ENCODE data around the gene MYO7B. TPM values are rescaled to one million over a fixed set of nuclear protein-coding genes. Genes with fewer than 3 reads are reported as not detected.

Gene MYO7B
- polyA plus RNA-seq, 4 donors = 85.6 to 617 (median 462) TPM

GRCh38 chr2:127624756-127625571 lies 89.5 kb downstream of the MYO7B start:
- no peak for FAIRE-seq

GRCh38 chr2:127625572-127625951 lies 90.1 kb downstream of the MYO7B start:
- H3K36me3 ChIP-seq (ENCODE audit: control insufficient read depth in 3 of 3, insufficient read depth in 2 of 3, low read depth in 1 of 3, low read length in 3 of 3) = peaks cover 0 to 97% (median 29%) of the 10 kb centered on the region in 3 donors
- H3K4me3 ChIP-seq (ENCODE audit: low read depth in 1 of 3, low read length in 3 of 3) = no peak overlapping the region
- H3K9me3 ChIP-seq (ENCODE audit: control insufficient read depth in 2 of 2, insufficient read depth in 1 of 2, low read depth in 1 of 2, low read length in 1 of 2) = no peaks in the 10 kb centered on the region
- DNase-seq (no peak), FAIRE-seq (no peak)
- no peaks in the 10 kb centered on the region for H3K4me1 ChIP-seq (ENCODE audit: control insufficient read depth in 3 of 3, insufficient read depth in 2 of 3, low read depth in 1 of 3, low read length in 2 of 3)
- WGBS, 3 donors = 65 to 92% (median 89%) methylated on average over 2 of the region's 2 CpGs
- no peak overlapping the region for H3K27ac ChIP-seq (ENCODE audit: low read depth in 1 of 3, low read length in 2 of 3)
- H3K27me3 ChIP-seq (ENCODE audit: control insufficient read depth in 3 of 3, insufficient read depth in 3 of 3, low read length in 3 of 3) = no peaks in the 10 kb centered on the region

More at GRCh38 chr2:127624756-127625571, 89.5 kb downstream of the MYO7B start:
- H3K36me3 ChIP-seq (ENCODE audit: control insufficient read depth in 3 of 3, insufficient read depth in 2 of 3, low read depth in 1 of 3, low read length in 3 of 3) = peaks cover 0 to 97% (median 33%) of the 10 kb centered on the region in 3 donors
- no peaks in the 10 kb centered on the region for H3K4me1 ChIP-seq (ENCODE audit: control insufficient read depth in 3 of 3, insufficient read depth in 2 of 3, low read depth in 1 of 3, low read length in 2 of 3)
- no peaks in the 10 kb centered on the region for H3K27me3 ChIP-seq (ENCODE audit: control insufficient read depth in 3 of 3, insufficient read depth in 3 of 3, low read length in 3 of 3)
- no peaks in the 10 kb centered on the region for H3K9me3 ChIP-seq (ENCODE audit: control insufficient read depth in 2 of 2, insufficient read depth in 1 of 2, low read depth in 1 of 2, low read length in 1 of 2)
- H3K4me3 ChIP-seq (ENCODE audit: low read depth in 1 of 3, low read length in 3 of 3) = no peak overlapping the region
- H3K27ac ChIP-seq (ENCODE audit: low read depth in 1 of 3, low read length in 2 of 3) = no peak overlapping the region
- WGBS, 3 donors = 87 to 96% (median 89%) methylated on average over 23 of the region's 23 CpGs
- no peak for DNase-seq

- Histone ChIP-seq H3K27ac (ENCODE audit: low read depth in 1 of 3, low read length in 2 of 3) (no peak overlapping the region), H3K27me3 (ENCODE audit: control insufficient read depth in 3 of 3, insufficient read depth in 3 of 3, low read length in 3 of 3) (no peaks in the 10 kb centered on the region), H3K4me1 (ENCODE audit: control insufficient read depth in 3 of 3, insufficient read depth in 2 of 3, low read depth in 1 of 3, low read length in 2 of 3) (no peaks in the 10 kb centered on the region), H3K36me3 (ENCODE audit: control insufficient read depth in 3 of 3, insufficient read depth in 2 of 3, low read depth in 1 of 3, low read length in 3 of 3) (peaks cover 0 to 99% (median 28%) of the 10 kb centered on the region in 3 donors), H3K4me3 (ENCODE audit: low read depth in 1 of 3, low read length in 3 of 3) (no peak overlapping the region), H3K9me3 (ENCODE audit: control insufficient read depth in 2 of 2, insufficient read depth in 1 of 2, low read depth in 1 of 2, low read length in 1 of 2) (no peaks in the 10 kb centered on the region)
- FAIRE-seq = no peak
- no peak for DNase-seq
- 69 to 86% (median 79%) methylated on average over 12 of the region's 12 CpGs for WGBS, 3 donors
Observed at GRCh38 chr2:127626175-127626574, 90.7 kb downstream of the MYO7B start.

- H3K4me3 ChIP-seq (ENCODE audit: low read depth in 1 of 3, low read length in 3 of 3) = no peak overlapping the region
- H3K27ac ChIP-seq (ENCODE audit: low read depth in 1 of 3, low read length in 2 of 3) = no peak overlapping the region
- no peaks in the 10 kb centered on the region for H3K27me3 ChIP-seq (ENCODE audit: control insufficient read depth in 3 of 3, insufficient read depth in 3 of 3, low read length in 3 of 3)
- no peak for FAIRE-seq
- H3K9me3 ChIP-seq (ENCODE audit: control insufficient read depth in 2 of 2, insufficient read depth in 1 of 2, low read depth in 1 of 2, low read length in 1 of 2) = no peaks in the 10 kb centered on the region
- peaks cover 0 to 100% (median 28%) of the 10 kb centered on the region in 3 donors for H3K36me3 ChIP-seq (ENCODE audit: control insufficient read depth in 3 of 3, insufficient read depth in 2 of 3, low read depth in 1 of 3, low read length in 3 of 3)
- no peaks in the 10 kb centered on the region for H3K4me1 ChIP-seq (ENCODE audit: control insufficient read depth in 3 of 3, insufficient read depth in 2 of 3, low read depth in 1 of 3, low read length in 2 of 3)
- no peak for DNase-seq
- WGBS, 3 donors = 90 to 96% (median 94%) methylated on average over 26 to 28 of the region's 28 CpGs
Observed at GRCh38 chr2:127626917-127627739, 91.6 kb downstream of the MYO7B start.

GRCh38 chr2:127627740-127628571 lies 92.5 kb downstream of the MYO7B start:
- peaks cover 0 to 100% (median 25%) of the 10 kb centered on the region in 3 donors for H3K36me3 ChIP-seq (ENCODE audit: control insufficient read depth in 3 of 3, insufficient read depth in 2 of 3, low read depth in 1 of 3, low read length in 3 of 3)
- no peak for DNase-seq
- no peak overlapping the region for H3K27ac ChIP-seq (ENCODE audit: low read depth in 1 of 3, low read length in 2 of 3)
- no peak overlapping the region for H3K4me3 ChIP-seq (ENCODE audit: low read depth in 1 of 3, low read length in 3 of 3)
- 88 to 95% (median 89%) methylated on average over 18 of the region's 18 CpGs for WGBS, 3 donors
- no peaks in the 10 kb centered on the region for H3K4me1 ChIP-seq (ENCODE audit: control insufficient read depth in 3 of 3, insufficient read depth in 2 of 3, low read depth in 1 of 3, low read length in 2 of 3)
- FAIRE-seq = no peak
- no peaks in the 10 kb centered on the region for H3K27me3 ChIP-seq (ENCODE audit: control insufficient read depth in 3 of 3, insufficient read depth in 3 of 3, low read length in 3 of 3)
- no peaks in the 10 kb centered on the region for H3K9me3 ChIP-seq (ENCODE audit: control insufficient read depth in 2 of 2, insufficient read depth in 1 of 2, low read depth in 1 of 2, low read length in 1 of 2)

GRCh38 chr2:127628767-127629614 lies 93.5 kb downstream of the MYO7B start:
- no peak overlapping the region for H3K27ac ChIP-seq (ENCODE audit: low read depth in 1 of 3, low read length in 2 of 3)
- 82 to 88% (median 86%) methylated on average over 14 to 17 of the region's 17 CpGs for WGBS, 3 donors
- H3K9me3 ChIP-seq (ENCODE audit: control insufficient read depth in 2 of 2, insufficient read depth in 1 of 2, low read depth in 1 of 2, low read length in 1 of 2) = no peaks in the 10 kb centered on the region
- DNase-seq = no peak
- FAIRE-seq = no peak
- peaks cover 0 to 4% (median 0%) of the 10 kb centered on the region in 3 donors for H3K4me1 ChIP-seq (ENCODE audit: control insufficient read depth in 3 of 3, insufficient read depth in 2 of 3, low read depth in 1 of 3, low read length in 2 of 3)
- H3K36me3 ChIP-seq (ENCODE audit: control insufficient read depth in 3 of 3, insufficient read depth in 2 of 3, low read depth in 1 of 3, low read length in 3 of 3) = peaks cover 0 to 100% (median 24%) of the 10 kb centered on the region in 3 donors
- no peak overlapping the region for H3K4me3 ChIP-seq (ENCODE audit: low read depth in 1 of 3, low read length in 3 of 3)
- H3K27me3 ChIP-seq (ENCODE audit: control insufficient read depth in 3 of 3, insufficient read depth in 3 of 3, low read length in 3 of 3) = no peaks in the 10 kb centered on the region

GRCh38 chr2:127629637-127630036 lies 94.2 kb downstream of the MYO7B start:
- no peaks in the 10 kb centered on the region for H3K9me3 ChIP-seq (ENCODE audit: control insufficient read depth in 2 of 2, insufficient read depth in 1 of 2, low read depth in 1 of 2, low read length in 1 of 2)
- peaks cover 0 to 100% (median 19%) of the 10 kb centered on the region in 3 donors for H3K36me3 ChIP-seq (ENCODE audit: control insufficient read depth in 3 of 3, insufficient read depth in 2 of 3, low read depth in 1 of 3, low read length in 3 of 3)
- WGBS, 3 donors = 79 to 92% (median 80%) methylated on average over 9 of the region's 9 CpGs
- FAIRE-seq (no peak), DNase-seq (no peak)
- no peak overlapping the region for H3K27ac ChIP-seq (ENCODE audit: low read depth in 1 of 3, low read length in 2 of 3)
- no peak overlapping the region for H3K4me3 ChIP-seq (ENCODE audit: low read depth in 1 of 3, low read length in 3 of 3)
- no peaks in the 10 kb centered on the region for H3K27me3 ChIP-seq (ENCODE audit: control insufficient read depth in 3 of 3, insufficient read depth in 3 of 3, low read length in 3 of 3)
- H3K4me1 ChIP-seq (ENCODE audit: control insufficient read depth in 3 of 3, insufficient read depth in 2 of 3, low read depth in 1 of 3, low read length in 2 of 3) = peaks cover 0 to 6% (median 0%) of the 10 kb centered on the region in 3 donors

All from small intestine (tissue), 7 donors.